ENCODE results near the gene DNAJC28. TPM values are rescaled to one million over a fixed set of nuclear protein-coding genes. Genes with fewer than 3 reads are reported as not detected.

Gene DNAJC28
- total RNA-seq, 1 donor from 2014 or later: 5.5 TPM

- no peak overlapping the region for H3K27ac Mint-ChIP-seq
Observed at GRCh38 chr21:33444499-33444898, 47.0 kb downstream of the DNAJC28 start.

DNA sequence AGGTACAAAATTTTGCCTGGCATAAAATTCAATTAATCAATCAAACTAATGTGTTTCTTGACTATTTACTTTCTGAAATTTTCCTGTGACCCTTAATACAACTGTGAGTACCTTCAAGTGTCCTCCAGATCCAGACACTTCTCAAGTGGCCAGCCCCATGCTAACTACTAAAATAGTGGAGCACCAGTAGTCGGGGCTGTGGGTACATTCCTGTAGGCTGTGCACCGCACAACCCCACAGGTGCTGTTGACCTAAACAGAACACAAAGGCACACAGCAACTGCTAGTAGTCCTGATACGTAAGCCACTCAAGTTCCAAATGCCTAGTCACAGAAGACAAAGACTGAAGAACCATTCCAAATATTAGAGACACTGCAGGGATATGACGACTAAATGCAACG lies 48.3 kb downstream of the DNAJC28 start:
- peaks cover 2% of the 10 kb centered on the region for H3K4me1 Mint-ChIP-seq (ENCODE audit: low read depth)
- no peak for DNase-seq (ENCODE audit: low spot score, unreplicated experiment)
- peak overlapping the region; percentile 8 for H3K27ac Mint-ChIP-seq
- H3K27me3 Mint-ChIP-seq: no peaks in the 10 kb centered on the region
- H3K36me3 Mint-ChIP-seq (ENCODE audit: insufficient read depth): peaks cover 5% of the 10 kb centered on the region
- no peaks in the 10 kb centered on the region for H3K9me3 Mint-ChIP-seq (ENCODE audit: low read depth)
- H3K4me3 Mint-ChIP-seq (ENCODE audit: low read depth): no peak overlapping the region
- TF ChIP-seq, protein P1, sequence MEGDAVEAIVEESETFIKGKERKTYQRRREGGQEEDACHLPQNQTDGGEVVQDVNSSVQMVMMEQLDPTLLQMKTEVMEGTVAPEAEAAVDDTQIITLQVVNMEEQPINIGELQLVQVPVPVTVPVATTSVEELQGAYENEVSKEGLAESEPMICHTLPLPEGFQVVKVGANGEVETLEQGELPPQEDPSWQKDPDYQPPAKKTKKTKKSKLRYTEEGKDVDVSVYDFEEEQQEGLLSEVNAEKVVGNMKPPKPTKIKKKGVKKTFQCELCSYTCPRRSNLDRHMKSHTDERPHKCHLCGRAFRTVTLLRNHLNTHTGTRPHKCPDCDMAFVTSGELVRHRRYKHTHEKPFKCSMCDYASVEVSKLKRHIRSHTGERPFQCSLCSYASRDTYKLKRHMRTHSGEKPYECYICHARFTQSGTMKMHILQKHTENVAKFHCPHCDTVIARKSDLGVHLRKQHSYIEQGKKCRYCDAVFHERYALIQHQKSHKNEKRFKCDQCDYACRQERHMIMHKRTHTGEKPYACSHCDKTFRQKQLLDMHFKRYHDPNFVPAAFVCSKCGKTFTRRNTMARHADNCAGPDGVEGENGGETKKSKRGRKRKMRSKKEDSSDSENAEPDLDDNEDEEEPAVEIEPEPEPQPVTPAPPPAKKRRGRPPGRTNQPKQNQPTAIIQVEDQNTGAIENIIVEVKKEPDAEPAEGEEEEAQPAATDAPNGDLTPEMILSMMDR (IDR thresholded peaks at IDR 0.05; ENCODE audit: unreplicated experiment): no peak

More at GRCh38 chr21:33444499-33444898, 47.0 kb downstream of the DNAJC28 start:
- Mint-ChIP-seq H3K36me3 (ENCODE audit: insufficient read depth) (peaks cover 3% of the 10 kb centered on the region), H3K27me3 (no peaks in the 10 kb centered on the region), H3K4me1 (ENCODE audit: low read depth) (no peaks in the 10 kb centered on the region), H3K4me3 (ENCODE audit: low read depth) (no peak overlapping the region), H3K9me3 (ENCODE audit: low read depth) (no peaks in the 10 kb centered on the region)
- TF ChIP-seq, protein P1 (IDR thresholded peaks at IDR 0.05; ENCODE audit: unreplicated experiment): no peak
- DNase-seq (ENCODE audit: low spot score, unreplicated experiment): no peak

DNA sequence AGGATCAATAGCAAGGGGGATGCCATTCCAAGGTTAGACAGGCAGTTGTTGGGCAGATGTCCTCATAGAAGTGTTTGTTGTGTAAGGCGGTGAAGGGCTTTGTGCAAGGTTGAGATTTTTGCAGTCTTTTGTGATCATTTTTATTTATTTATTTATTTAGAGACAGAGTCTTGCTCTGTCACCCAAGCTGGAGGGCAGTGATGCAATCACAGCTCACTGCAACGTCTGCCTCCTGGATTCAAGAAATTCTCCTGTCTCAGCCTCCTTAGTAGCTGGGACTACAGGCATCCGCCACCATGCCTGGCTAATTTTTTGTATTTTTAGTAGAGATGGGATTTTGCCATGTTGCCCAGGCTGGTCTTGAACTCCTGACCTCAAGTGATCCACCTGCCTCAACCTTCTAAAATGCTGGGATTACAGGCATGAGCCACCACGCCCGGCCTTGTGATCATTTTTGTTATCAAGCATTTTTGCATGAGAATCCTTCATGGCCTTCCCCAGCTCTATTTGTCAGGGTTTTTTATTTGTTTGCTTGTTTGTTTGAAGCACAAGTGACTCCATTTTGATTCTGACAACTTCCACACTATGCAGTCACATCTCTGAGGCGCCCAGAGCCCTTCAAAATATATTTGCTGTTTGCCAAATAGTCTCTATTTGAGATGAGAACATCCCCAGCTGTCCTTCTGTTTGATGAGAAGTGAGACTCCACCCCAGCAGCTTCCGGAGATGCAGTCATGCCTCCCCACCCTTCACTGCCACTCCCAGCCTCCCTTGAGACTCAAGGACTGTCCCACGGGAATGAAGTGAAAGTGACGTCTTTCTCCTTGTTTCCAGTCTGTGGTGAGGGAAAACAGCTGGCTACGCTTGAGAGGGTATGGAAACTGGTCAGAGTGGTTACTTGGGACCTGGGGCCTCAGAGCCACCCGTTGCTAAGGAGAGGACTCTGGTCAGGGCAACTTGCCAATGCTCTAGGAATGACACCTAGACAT lies 49.7 kb downstream of the DNAJC28 start:
- H3K4me3 Mint-ChIP-seq (ENCODE audit: low read depth): no peak overlapping the region
- peaks cover 15% of the 10 kb centered on the region for H3K36me3 Mint-ChIP-seq (ENCODE audit: insufficient read depth)
- no peak for DNase-seq (ENCODE audit: low spot score, unreplicated experiment)
- H3K27ac Mint-ChIP-seq: peak overlapping the region; percentile 33
- TF ChIP-seq, protein P1 (IDR thresholded peaks at IDR 0.05; ENCODE audit: unreplicated experiment): no peak
- H3K9me3 Mint-ChIP-seq (ENCODE audit: low read depth): no peaks in the 10 kb centered on the region
- peaks cover 2% of the 10 kb centered on the region for H3K4me1 Mint-ChIP-seq (ENCODE audit: low read depth)
- no peaks in the 10 kb centered on the region for H3K27me3 Mint-ChIP-seq

Other genes starting within 250 kb of the DNAJC28 start
- 7.7 and 8.7 TPM in 2 replicates for gene IL10RB, start 225.3 kb downstream of the DNAJC28 start, total RNA-seq
- 18.3 and 19.6 TPM in 2 replicates for gene IFNAR1, start 166.7 kb downstream of the DNAJC28 start, total RNA-seq
- 63.0 and 65.3 TPM in 2 replicates for gene IFNGR2, start 88.3 kb downstream of the DNAJC28 start, total RNA-seq
- 39.4 and 39.9 TPM in 2 replicates for gene TMEM50B, start 11.7 kb downstream of the DNAJC28 start, total RNA-seq
- 100 and 105 TPM in 2 replicates for gene GART, start 50.4 kb upstream of the DNAJC28 start, total RNA-seq
- 395 and 416 TPM in 2 replicates for gene SON, start 51.3 kb upstream of the DNAJC28 start, total RNA-seq
- 21.9 and 23.1 TPM in 2 replicates for gene DONSON, start 97.0 kb upstream of the DNAJC28 start, total RNA-seq
- gene CRYZL1, start 150.0 kb upstream of the DNAJC28 start, total RNA-seq: 39.9 and 42.8 TPM in 2 replicates
- gene ITSN1, start 150.8 kb upstream of the DNAJC28 start, total RNA-seq: 112 and 116 TPM in 2 replicates